Tibial artery (tissue), 4 donors: ENCODE results near the gene SECTM1.
"Not testable (repeated sequence)": the region's sequence is repeated elsewhere in the genome, so short reads cannot be mapped to it uniquely, and the experiment has no call there.

Experiments used
- DNase-seq, 2 donors: peaks; one replicate each; pipeline ENCODE4 v3.0.0-alpha.2; 2019
- H3K27ac ChIP-seq, 2 donors: fragments of 200-600 bp; sonication (generic) in 1 of 2; 1 replicate in 1 of 2; 2 replicates in 1 of 2; pipeline ENCODE4 v1.5.1; 2018 to 2019; ENCODE audit warnings: mild to moderate bottlenecking in 1 of 2
- H3K27me3 ChIP-seq, 2 donors: fragments of 200-600 bp; sonication (generic) in 1 of 2; one replicate each; pipeline versions ENCODE4 v1.5.1 to v1.6.0; 2016 to 2019
- H3K36me3 ChIP-seq, 3 donors: fragments of 200-600 bp; sonication (generic) in 2 of 3; one replicate each; pipeline ENCODE4 v1.5.1; 2016 to 2019; ENCODE audit warnings: mild to moderate bottlenecking in 2 of 3
- H3K4me1 ChIP-seq, 4 donors: fragments of 200-600 bp; sonication (generic) in 2 of 4; 1 replicate in 3 of 4; 2 replicates in 1 of 4; pipeline ENCODE4 v1.5.1; 2016 to 2019
- H3K4me3 ChIP-seq, 2 donors: fragments of 200-600 bp; sonication (generic) in 1 of 2; 1 replicate in 1 of 2; 2 replicates in 1 of 2; pipeline ENCODE4 v1.5.1; 2018 to 2019; ENCODE audit warnings: mild to moderate bottlenecking in 2 of 2
- H3K9me3 ChIP-seq, 3 donors: fragments of 200-600 bp; sonication (generic) in 1 of 3; one replicate each; pipeline ENCODE4 v1.5.1; 2016 to 2019
- CTCF ChIP-seq, 2 experiments: fragments of 200-600 bp in 1 of 2; fragments of 450-650 bp in 1 of 2; IDR thresholded peaks; one replicate each; pipeline ENCODE4 v1.5.1; 2017 to 2019; ENCODE audit warnings: antibody characterized with exemption in 2 of 2, mild to moderate bottlenecking in 1 of 2, moderate library complexity in 1 of 2
- intact Hi-C: fragments of 100-400 bp; cut with DNase I; formaldehyde crosslinking; loops from one replicate; pipeline ENCODE4 v1.15.0; 2023; ENCODE audit warnings: low total_unique reads

The SECTM1 gene

GRCh38 chr17:82377924-82378740 lies 44.6 kb upstream of the SECTM1 start:
- H3K36me3 ChIP-seq = no peaks in the 10 kb centered on the region
- no peaks in the 10 kb centered on the region for H3K9me3 ChIP-seq
- intact Hi-C loops = no loop called here
- no peak for DNase-seq
- peaks cover 0 to 9% (median 3%) of the 10 kb centered on the region in 4 donors for H3K4me1 ChIP-seq
- H3K4me3 ChIP-seq = no peak overlapping the region
- H3K27me3 ChIP-seq = peaks cover 0 to 62% of the 10 kb centered on the region in 2 donors
- TF ChIP-seq CTCF (IDR thresholded peaks at IDR 0.05) = no peak
- H3K27ac ChIP-seq = no peak overlapping the region

GRCh38 chr17:82377294-82377693 lies 43.7 kb upstream of the SECTM1 start:
- H3K27ac ChIP-seq, H3K4me3 ChIP-seq, H3K36me3 ChIP-seq, DNase-seq, intact Hi-C loops, H3K9me3 ChIP-seq, H3K4me1 ChIP-seq: not testable (repeated sequence)
- H3K27me3 ChIP-seq = peaks cover 0 to 61% of the 10 kb centered on the region in 2 donors

GRCh38 chr17:82376042-82376730 lies 42.6 kb upstream of the SECTM1 start:
- intact Hi-C loops = no loop called here
- H3K4me1 ChIP-seq = peaks cover 0 to 18% (median 13%) of the 10 kb centered on the region in 4 donors
- peaks cover 0 to 72% of the 10 kb centered on the region in 2 donors for H3K27me3 ChIP-seq
- no peaks in the 10 kb centered on the region for H3K9me3 ChIP-seq
- H3K4me3 ChIP-seq = no peak overlapping the region
- no peak for TF ChIP-seq CTCF (IDR thresholded peaks at IDR 0.05)
- DNase-seq = no peak
- H3K36me3 ChIP-seq = no peaks in the 10 kb centered on the region
- no peak overlapping the region for H3K27ac ChIP-seq

GRCh38 chr17:82375359-82376041 lies 41.9 kb upstream of the SECTM1 start:
- Histone ChIP-seq H3K4me1 (peaks cover 0 to 24% (median 17%) of the 10 kb centered on the region in 4 donors), H3K9me3 (no peaks in the 10 kb centered on the region), H3K36me3 (no peaks in the 10 kb centered on the region), H3K27me3 (peaks cover 0 to 79% of the 10 kb centered on the region in 2 donors), H3K27ac (no peak overlapping the region), H3K4me3 (no peak overlapping the region)
- intact Hi-C loops = no loop called here
- no peak for DNase-seq
- TF ChIP-seq CTCF (IDR thresholded peaks at IDR 0.05) = no peak

- H3K36me3 ChIP-seq = no peaks in the 10 kb centered on the region
- DNase-seq = no peak
- peaks cover 0 to 79% of the 10 kb centered on the region in 2 donors for H3K27me3 ChIP-seq
- H3K27ac ChIP-seq = no peak overlapping the region
- peaks cover 0 to 28% (median 19%) of the 10 kb centered on the region in 4 donors for H3K4me1 ChIP-seq
- no peaks in the 10 kb centered on the region for H3K9me3 ChIP-seq
- TF ChIP-seq CTCF (IDR thresholded peaks at IDR 0.05) = no peak
- intact Hi-C loops = no loop called here
- H3K4me3 ChIP-seq = no peak overlapping the region
These were observed 41.2 kb upstream of the SECTM1 start for GRCh38 chr17:82374626-82375331.
